OCI-M2 (cell line): ENCODE measurements around the gene ZSCAN21.

Experiments used
- DNase-seq: peaks from one replicate; lab custom pipeline; 2025; ENCODE audit not compliant: unreplicated experiment; lab: John Stamatoyannopoulos, UW

Gene ZSCAN21

DNA sequence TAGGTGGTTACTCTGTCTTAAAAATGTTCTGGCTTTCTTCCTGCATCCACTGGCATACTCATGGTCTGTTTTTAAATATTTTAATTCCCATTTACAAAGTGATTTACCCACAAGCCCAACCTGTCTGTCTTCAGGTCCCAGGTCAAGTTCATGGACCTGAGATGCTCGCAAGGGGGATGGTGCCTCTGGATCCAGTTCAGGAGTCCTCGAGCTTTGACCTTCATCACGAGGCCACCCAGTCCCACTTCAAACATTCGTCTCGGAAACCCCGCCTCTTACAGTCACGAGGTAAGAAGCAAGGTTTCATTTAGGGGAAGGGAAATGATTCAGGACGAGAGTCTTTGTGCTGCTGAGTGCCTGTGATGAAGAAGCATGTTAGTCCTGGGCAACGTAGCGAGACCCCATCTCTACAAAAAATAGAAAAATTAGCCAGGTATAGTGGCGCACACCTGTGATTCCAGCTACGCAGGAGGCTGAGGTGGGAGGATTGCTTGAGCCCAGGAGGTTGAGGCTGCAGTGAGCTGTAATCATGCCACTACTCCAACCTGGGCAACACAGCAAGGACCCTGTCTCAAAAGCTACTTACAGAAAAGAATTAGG is 25.5 kb upstream of the ZSCAN21 start:
- DNase-seq: no peak

DNA sequence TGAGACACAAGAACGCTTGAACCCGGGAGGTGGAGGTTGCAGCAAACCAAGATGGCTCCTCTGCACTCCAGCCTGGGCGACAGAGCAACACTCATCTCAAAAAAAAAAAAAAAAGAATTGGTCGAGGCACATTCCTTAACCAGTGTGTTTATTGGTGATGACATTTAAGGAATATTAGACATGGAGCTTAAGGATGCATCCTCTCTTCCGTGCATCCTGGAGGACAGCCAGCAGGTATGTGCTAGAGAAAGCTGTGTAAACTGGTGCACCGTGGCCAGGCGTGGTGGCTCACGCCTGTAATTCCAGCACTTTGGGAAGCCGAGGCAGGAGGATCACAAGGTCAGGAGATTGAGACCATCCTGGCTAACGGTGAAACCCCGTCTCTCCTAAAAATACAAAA is 22.4 kb upstream of the ZSCAN21 start:
- DNase-seq: no peak

DNA sequence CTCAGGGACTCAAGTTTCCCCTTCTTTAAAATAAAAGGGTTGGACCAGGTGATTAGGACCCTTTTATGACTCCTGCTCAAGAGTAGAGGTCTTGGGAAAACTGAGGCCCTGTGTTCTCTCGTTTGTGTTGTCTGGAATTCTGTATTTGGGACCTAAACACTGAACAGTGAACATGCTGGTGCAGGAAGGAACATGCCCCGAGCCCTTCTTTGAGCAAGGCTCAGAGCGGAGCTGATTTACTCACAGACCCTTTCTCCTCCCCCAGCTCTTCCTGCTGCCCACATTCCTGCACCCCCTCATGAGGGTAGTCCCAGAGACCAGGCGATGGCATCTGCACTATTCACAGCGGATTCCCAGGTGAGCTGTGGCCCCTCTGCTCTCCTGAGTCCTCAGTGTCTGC is 20.0 kb upstream of the ZSCAN21 start:
- DNase-seq: no peak

DNA sequence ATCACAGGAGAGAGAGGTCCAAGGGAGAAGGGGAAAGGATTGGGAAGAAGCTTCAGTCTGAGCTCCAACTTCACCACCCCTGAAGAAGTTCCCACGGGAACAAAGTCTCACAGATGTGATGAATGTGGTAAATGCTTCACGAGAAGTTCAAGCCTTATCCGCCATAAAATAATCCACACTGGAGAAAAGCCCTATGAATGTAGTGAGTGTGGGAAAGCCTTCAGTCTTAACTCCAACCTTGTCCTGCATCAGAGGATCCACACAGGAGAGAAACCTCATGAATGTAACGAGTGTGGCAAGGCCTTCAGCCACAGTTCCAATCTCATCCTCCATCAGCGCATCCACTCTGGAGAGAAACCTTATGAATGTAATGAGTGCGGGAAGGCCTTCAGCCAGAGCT is 16.0 kb upstream of the ZSCAN21 start:
- DNase-seq: no peak

DNA sequence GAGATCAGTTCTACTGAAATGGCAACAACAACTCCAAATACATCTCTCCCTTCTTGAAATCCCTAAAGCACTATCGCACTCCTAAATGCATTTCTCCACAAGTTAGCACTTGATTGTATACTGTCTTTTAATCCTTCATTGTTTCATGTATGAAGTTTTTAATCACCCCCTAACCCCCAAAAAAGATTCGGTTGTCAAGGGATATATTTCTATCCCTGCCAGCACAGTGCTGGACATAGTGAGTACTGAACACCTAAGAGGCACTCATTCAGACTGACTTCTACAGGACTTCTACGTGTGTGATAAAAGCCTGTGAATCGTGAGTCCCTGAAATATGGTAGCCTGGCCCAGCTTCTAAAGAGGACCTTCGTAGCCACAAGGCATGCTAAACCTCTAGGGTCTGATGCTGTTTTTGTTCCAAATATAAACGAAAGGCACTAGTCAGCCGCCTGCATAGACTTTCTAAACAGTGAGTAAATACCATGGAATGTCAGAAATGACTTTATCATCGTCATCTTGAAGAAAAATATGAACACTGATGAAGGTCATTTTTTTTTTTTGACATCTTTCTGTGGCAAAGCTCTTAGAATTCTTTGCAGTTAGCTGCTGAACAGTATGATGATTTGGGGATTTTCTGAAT is 14.6 kb upstream of the ZSCAN21 start:
- DNase-seq: no peak

DNA sequence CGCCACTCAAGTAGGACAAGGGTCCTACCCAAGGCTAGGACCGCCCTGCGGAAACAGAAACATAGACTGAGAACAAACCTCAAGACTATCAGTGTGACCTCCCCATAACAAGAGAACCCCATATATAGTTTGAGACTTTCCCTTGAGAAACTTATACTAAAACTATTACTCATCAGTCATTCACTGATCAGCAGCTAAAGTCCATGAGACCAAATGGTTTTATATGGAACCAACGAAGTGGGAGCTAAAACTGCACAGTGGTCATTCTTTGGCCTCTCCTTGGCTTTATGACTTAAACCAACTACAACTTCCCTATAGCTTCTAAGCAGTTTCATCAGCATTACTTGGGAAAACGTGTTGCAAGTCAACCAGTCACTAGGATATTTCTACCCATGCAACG is 13.7 kb upstream of the ZSCAN21 start:
- no peak for DNase-seq

DNA sequence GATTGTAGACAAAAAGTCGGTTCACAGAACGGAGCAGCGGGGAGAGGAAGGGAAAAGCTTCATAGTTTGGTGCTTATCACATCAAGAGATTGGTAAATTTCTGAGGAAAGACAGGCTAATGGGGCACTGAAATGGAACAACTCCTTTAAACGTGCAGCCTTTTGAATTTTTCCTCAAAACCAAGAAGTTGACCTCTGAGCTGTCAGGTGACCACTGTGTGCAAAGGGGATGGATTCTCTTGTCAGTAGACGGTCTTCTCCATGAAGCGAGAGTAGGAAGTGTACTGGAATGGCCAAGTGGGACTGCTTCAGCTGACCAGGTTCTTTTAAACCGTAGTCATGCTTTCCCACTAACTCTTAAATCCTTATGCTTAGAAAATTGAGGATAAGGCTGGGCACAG is 11.2 kb upstream of the ZSCAN21 start:
- no peak for DNase-seq

DNA sequence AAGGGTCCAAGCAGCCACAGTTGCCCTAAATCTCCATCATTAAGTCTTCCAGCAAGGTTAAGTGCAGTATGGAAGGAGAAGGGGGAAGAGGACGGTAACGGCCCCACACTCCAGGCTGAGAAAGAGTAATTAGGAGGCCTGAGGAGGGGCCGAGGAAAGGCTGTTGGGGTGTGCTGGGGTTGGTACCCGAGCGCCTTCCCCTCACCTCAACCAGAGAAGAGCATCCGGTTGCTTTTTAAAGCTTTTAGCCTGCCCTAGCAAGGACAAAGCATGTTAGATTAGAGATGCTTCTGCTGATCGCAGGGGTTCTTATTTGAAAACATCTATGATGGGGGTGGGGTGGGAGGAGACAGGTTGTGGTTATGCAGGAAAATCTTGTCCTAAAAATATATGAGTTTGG is 9.0 kb upstream of the ZSCAN21 start:
- no peak for DNase-seq

DNA sequence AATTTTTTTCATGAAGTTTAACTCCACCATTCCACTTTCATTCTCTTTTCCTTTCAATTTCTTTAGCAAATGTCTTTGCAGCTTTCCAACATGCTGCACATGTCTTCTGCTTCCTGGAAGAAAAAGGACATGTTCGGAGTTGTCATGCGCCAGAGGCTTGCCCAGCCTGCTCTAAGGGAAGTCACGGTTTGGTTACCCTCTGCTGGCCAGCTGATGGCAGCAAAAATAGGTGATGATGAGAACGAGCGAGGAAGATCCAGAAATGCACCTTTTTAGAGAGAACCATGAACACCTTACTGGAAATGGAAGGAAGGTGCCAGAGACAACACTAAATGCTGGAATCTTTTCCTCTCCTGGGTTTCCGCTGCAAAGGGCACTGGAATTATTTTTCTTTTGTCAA is 4.9 kb upstream of the ZSCAN21 start:
- no peak for DNase-seq

DNA sequence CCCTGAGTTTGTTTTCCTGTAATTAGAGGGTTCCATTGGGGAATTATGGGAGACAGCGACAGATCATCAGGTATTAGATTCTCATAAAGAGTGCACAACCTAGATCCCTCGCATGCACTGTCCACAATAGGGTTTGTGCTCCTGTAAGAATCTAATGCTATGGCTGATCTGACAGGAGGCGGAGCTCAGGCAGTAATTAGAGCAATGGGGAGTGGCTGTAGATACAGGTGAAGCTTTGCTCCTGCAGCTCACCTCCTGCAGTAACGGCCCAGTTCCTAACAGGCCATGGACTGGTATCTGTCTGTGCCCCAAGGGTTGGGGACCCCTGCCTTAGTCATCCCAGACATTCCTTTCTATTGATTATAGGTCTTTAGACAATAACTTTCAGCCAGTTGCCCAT is 894 bp upstream of the ZSCAN21 start:
- DNase-seq: no peak

DNA sequence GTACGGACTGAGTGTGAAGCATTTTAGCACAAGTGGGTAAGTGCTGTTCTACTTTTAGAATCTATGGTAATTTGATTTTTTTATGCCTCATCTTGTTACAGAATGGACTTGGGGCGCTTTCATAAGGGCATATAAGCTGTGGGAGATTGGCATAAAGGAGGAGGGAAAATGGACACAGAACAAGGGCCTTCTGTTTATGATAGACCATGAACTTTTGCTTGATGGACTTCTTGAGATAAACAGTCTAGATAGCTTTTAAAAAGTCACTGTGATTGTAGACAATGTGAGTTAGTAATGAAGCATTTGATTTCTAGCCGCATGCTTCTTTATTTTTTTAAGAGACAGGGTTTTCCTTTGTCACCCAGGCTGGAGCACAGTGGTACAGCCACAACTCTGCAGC is 2.0 kb downstream of the ZSCAN21 start:
- no peak for DNase-seq

DNA sequence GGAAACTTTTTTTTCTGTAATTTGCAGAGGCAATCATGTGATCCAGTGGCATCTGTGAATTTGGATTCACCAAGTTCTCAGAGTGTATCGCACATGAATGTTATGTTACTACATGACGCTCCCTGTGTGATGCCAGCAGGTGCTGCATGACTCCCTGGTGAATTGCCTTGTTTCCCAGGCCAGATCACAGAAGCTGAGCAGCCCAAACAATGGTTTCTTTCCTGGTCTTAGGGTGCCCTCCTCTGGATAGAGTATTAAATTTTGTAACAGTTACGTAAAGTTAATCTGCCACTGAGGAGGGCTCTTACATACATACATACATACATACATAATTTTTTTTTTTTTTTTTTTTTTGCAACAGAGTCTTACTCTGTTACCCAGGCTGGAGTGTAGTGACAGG is 3.6 kb downstream of the ZSCAN21 start:
- peak; percentile 27 for DNase-seq

DNA sequence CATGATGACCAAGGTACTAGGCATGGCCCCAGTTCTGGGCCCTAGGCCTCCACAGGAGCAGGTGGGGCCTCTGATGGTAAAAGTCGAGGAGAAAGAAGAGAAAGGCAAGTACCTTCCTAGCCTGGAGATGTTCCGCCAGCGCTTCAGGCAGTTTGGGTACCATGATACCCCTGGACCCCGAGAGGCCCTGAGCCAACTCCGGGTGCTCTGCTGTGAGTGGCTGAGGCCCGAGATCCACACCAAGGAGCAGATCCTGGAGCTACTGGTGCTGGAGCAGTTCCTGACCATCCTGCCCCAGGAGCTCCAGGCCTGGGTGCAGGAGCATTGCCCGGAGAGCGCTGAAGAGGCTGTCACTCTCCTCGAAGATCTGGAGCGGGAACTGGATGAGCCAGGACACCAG is 7.4 kb downstream of the ZSCAN21 start:
- DNase-seq: no peak

DNA sequence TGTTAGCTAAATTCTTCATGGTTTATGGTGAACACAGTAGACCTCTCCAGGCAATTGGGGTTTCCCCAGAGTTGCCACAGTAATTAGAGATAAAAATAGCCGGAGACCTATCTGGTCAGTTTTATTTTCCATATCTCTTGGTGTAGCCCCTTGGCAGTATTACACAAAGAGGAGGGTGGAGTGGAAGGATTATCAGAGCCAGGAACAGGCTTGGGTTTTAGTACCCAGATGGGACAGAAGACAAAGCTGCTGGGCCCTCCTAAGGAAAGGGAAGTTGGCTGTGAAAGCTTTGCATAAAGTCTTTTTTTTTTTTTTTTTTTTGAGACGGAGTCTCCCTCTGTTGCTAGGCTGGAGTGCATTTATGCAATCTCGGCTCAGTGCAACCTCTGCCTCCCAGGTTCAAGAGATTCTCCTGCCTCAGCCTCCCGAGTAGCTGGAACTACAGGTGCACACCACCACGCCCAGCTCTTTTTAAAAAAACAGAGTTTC is 9.7 kb downstream of the ZSCAN21 start:
- DNase-seq: peak; percentile 34

DNA sequence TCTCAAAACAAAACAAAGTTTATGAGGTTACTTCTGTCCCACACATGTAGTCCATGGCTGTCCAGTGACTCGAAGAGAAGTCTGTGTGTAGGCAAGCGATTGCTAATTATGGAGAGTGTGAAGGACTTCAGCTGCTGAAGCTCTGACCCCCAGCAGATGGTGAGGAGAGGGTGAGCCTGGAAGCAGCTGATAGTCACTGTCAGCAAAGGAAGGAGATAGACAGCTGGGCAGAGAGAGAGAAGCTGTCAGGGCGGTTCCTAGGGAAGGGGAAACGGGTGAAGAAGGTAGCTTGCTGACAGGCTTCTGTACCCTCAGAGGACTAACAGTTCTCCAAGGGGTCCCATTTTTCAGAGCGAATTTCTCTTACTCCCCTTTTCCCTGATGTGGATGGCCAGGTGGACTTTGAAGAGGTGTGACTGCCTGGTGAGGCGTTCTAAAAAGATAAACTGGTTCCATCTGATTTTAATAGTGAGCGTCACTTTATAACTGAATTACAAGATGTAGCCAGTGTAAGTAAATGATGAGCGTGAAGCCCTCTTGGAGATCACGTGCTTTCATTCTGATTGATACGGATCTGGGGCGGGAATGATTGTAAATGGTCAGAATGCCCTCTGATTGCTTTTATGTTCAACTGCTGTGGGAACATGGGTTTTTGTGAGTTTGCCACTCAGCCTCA is 12.1 kb downstream of the ZSCAN21 start:
- DNase-seq: peak; percentile 20

DNA sequence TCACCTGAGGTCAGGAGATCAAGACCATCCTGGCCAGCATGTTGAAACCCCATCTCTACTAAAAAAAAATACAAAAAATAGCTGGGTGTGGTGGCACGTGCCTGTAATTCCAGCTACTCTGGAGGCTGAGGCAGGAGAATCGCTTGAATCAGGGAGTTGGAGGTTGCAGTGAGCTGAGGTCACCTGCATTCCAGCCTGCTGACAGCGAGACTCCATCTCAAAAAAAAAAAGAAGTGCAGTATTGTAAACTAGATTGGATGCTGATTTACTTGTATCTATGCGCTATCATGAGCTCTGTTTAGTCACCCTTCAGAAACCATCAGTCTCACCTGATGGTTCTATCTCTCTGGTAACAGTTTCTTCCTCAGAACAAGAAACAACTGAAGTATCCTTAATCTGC is 13.8 kb downstream of the ZSCAN21 start:
- DNase-seq: no peak

DNA sequence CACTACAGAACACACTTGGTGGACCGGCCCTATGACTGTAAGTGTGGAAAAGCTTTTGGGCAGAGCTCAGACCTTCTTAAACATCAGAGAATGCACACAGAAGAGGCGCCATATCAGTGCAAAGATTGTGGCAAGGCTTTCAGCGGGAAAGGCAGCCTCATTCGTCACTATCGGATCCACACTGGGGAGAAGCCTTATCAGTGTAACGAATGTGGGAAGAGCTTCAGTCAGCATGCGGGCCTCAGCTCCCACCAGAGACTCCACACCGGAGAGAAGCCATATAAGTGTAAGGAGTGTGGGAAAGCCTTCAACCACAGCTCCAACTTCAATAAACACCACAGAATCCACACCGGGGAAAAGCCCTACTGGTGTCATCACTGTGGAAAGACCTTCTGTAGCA is 14.6 kb downstream of the ZSCAN21 start:
- DNase-seq: no peak

DNA sequence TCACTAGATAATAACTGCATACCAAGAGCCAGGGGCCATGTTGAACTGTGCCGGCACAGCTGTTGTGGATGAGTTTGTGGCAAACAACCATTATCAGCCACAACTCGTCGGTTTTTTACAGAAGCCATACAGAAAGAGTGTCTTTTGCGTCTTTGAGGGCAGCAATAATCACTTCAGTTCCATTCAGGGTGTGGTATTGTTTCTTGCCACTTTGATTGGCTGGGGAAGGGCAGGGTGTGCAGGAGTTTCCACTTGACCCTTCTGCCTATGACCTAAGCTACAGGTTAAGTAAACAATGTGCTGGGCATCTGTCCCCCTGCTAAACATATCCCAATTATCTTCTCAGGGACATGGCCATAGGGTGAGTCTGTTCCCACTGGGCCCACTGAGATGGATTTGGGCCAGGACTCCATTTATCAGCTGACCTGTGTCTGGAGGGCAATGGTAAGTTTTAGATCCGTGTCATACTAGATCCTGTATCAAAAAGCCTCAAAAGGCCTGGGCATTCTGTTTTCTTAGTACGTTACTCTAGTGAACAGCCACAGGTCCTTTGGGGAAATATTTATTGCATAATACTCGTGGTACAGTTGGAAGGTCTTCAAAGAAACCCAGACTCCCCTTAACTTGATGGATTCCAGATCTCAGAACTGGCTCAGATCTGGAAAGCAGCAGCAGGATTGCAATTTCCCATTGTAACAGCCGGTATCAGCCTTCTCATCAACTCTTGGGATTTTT is 16.0 kb downstream of the ZSCAN21 start:
- no peak for DNase-seq

DNA sequence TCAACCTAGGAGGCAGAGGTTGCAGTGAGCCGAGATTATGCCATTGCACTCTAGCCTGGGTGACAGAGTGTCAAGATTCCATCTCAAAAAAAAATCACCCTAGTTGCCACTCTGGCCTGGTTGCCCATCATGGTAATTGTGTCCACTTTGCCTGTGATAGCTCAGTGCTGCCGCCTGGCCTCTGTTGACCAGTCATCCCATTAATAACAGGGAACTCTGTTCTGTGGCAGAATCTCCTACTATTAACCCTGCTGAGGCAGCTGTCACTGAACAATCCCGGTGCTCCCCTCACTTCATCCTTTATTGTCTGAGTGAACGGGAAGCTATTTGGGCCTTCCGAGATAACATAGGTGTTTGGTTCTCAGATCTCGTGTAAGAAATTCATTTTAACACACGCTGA is 17.4 kb downstream of the ZSCAN21 start:
- DNase-seq: no peak

DNA sequence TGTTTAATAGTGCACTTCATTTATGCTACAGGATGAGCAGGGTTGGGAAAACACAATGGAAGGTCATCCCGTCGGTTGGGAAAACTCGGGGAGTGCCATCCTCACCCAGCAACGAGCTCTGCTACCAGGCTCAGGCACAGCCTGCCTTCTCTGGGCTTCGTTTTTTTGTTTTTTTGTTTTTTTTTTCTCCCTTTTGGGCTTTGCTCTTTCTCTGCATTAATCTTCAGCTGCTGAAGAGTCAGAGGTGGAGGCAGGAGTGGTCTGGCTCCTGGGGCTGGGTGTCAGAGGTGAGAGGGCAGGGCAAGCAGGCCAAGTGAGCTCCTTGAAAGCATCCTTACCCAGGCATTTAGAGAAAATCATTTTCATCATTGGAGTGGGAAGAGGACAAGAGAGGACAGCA is 20.4 kb downstream of the ZSCAN21 start:
- no peak for DNase-seq

DNA sequence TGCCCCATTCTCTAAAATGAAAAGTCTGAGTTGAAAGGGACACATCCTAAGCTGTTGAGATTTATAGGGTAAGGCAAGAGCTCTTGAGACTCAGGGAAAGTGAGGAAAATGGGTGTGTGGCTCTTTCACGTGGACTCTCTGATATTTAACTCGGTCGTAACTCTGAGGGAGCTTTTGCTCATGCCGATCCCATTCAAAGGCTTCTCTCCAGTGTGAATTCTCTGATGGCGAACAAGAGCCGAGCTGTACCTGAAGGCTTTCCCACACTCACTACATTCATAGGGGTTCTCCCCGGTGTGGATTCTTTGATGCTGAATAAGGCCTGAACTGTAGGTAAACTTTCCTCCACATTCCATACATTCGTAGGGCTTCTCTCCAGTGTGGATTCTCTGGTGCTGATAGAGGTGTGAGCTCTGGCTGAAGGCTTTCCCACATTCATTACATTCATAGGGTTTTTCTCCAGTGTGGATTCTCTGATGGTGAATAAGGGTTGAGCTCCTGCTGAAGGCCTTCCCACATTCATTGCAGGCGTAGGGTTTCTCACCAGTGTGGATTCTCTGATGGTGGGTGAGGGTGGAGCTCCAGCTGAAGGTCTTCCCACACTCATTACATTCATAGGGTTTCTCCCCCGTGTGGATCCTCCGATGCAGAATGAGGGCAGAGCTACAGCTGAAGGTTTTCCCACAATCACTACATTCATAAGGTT is 21.6 kb downstream of the ZSCAN21 start:
- DNase-seq: no peak
